ENCODE data around the gene ACOT8.
"Not testable (repeated sequence)": the region's sequence is repeated elsewhere in the genome, so short reads cannot be mapped to it uniquely, and the experiment has no call there.

The ACOT8 gene

DNA sequence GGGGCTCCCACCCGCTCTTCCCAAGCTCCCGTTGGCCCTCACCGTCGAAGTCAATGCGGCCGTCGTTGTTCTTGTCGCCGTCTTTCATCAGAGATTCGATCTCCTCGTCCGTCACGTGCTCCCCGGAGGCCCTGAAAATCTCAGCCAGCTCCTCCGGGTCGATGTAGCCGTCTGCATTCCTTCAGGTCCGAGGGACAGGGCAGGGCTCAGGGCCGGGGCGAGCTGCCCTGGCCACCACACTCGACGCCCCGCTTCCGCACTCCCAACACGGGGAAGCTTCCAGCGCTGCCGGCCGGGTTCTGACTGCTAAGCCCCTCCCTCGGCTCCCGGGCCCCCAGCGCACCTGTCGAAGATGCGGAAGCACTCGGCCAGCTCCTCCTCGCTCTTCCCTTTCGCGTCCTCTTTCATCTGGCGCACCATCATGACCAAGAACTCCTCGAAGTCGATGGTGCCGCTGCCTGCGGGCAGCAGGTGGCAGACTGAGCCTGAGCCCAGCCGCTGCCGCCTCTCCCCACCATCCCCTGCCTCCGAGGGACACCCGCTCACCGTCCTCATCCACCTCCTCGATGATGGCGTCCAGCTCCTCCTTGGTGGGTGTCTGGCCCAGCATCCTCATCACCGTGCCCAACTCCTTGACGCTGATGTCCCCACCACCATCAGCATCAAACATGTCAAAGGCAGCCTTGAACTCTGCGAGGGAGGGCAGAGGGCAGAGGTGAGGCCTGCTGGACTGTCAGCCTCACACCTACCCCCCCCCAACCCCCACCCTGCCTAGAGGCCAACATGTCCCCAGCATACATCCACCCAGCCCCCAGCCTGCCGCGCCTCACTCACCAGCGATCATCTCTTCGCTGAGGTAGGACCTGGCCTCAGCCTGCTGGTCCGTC lies 33.0 kb downstream of the ACOT8 start:
- no peak for DNase-seq

- DNase-seq = no peak
Observed at GRCh38 chr20:45822857-45823256, 34.3 kb downstream of the ACOT8 start.

DNA sequence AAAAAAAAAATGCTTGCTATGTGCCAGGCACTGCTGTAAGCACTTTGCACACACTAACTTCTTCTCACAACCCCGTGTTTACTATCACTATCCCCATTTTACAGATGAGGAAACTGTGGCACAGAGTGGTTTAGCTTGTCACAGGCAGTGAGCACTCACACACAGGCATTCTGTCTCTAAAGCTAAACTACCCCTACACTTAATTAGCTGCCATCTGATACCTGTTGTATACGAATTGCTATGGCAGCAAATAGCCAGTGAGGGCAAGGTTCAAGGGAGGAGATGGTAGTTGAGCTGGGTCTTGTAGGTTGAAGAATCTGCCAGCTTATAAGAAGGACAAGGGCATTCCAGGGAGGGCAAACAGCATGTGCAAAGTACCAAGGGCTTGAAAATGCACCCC lies 35.2 kb downstream of the ACOT8 start:
- peak; percentile 17 for DNase-seq

GRCh38 chr20:45819466-45819865 lies 37.7 kb downstream of the ACOT8 start:
- DNase-seq = no peak

- DNase-seq = no peak
Observed at GRCh38 chr20:45818239-45818638, 39.0 kb downstream of the ACOT8 start.

GRCh38 chr20:45817376-45818194 lies 39.6 kb downstream of the ACOT8 start:
- DNase-seq = no peak

GRCh38 chr20:45816951-45817350 lies 40.2 kb downstream of the ACOT8 start:
- no peak for DNase-seq

GRCh38 chr20:45814314-45814713 lies 42.9 kb downstream of the ACOT8 start:
- no peak for DNase-seq

GRCh38 chr20:45813489-45813888 lies 43.7 kb downstream of the ACOT8 start:
- no peak for DNase-seq

GRCh38 chr20:45813006-45813340 lies 44.2 kb downstream of the ACOT8 start:
- DNase-seq = no peak

DNA sequence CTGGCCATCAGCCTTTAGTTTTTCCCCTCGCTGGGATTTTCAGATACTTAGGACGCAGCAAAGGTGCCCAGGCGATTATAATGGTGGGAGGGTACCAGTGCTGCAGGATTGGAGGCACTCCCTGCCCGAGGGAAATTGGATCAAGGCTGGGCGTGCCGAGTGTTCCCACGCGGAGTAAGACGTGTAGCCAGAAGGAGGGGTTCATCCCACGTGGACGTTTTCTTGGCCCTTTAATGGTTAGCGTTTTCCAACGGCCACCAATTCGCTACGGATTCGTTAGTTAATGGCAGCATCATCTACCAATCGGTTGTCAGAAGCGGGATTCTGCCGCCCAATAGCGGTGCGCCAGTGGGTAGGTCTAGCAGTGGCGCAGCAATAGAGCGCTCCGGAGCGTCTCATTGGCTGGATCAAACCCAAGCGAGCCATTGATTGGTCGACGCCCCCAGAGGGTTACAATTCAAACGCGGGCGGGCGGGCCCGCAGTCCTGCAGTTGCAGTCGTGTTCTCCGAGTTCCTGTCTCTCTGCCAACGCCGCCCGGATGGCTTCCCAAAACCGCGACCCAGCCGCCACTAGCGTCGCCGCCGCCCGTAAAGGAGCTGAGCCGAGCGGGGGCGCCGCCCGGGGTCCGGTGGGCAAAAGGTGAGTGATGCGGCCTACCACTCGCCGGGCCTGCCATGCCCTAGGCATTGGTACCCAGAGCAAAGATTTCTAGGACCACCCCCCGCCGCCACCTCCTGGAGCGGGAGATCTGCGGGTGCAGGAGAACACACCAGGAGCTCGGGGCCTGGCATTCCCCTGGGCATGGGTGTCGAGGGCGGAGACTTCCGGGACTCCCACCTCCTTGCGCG lies 44.8 kb downstream of the ACOT8 start, which contains the start of gene UBE2C:
UBE2C (plus strand) TSS at position 488 of the 849 bp plus-strand sequence; CDS start at position 540, 52 bp downstream.
- peak; percentile 97 for DNase-seq

DNA sequence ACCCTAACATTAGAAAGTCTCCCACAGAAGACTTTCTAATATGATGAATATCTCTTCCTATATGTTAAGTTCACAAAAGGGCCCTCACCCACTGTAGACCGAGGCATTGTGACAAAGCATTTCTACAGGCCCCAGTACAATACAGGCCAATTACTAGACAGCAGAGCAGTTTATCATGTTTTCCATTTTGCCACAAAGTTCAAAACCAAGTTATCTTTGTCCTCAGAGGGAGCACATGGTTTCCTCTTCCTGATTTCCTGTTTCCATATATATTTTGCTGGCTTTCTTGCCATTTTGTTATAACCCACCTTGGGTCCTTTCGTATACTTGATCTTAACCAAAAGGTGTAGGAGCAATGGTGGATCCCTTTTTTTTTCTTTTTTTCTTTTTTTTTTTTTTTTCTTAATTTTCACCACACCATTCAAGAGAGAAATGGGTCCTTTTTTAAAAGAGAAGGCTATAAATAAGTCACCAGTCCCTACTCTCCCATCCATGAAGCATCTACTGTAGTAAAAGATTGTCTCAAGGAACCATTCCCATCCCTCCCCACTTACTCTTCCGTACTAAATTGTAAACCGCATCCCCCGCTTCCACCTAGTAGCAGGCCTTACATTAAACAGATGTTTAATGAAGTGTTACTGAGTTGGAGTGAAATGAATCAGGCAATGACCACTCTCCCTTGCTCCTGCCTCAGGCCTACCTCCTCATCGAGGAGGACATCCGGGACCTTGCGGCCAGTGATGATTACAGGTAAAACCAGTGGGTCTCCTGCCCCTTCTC lies 46.8 kb downstream of the ACOT8 start:
- DNase-seq = no peak

DNA sequence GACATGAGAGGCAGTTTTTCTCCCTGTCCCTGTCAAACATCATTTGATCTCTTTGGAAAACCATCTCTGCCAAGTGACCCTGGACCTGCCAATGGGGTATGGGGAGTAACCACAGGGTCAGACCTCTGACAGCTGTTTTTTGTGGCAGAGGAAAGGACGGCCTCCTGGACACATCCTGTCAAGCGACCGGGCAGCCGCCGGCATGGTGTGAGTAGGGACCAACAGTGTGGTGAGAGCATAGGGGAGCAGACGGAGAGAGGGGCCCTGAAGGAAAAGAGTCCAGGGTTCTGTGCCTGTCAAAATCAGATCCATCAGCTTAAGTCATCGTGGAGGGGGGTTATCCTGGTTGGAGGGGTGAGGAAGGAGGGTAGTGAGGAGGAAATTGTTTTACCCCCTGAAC lies 55.3 kb downstream of the ACOT8 start:
- DNase-seq = no peak

- no peak for DNase-seq
Observed at GRCh38 chr20:45798935-45799642, 58.1 kb downstream of the ACOT8 start.

GRCh38 chr20:45797955-45798354 lies 59.2 kb downstream of the ACOT8 start:
- DNase-seq = not testable (repeated sequence)

- DNase-seq = not testable (repeated sequence)
Observed at GRCh38 chr20:45797510-45797909, 59.7 kb downstream of the ACOT8 start.

DNA sequence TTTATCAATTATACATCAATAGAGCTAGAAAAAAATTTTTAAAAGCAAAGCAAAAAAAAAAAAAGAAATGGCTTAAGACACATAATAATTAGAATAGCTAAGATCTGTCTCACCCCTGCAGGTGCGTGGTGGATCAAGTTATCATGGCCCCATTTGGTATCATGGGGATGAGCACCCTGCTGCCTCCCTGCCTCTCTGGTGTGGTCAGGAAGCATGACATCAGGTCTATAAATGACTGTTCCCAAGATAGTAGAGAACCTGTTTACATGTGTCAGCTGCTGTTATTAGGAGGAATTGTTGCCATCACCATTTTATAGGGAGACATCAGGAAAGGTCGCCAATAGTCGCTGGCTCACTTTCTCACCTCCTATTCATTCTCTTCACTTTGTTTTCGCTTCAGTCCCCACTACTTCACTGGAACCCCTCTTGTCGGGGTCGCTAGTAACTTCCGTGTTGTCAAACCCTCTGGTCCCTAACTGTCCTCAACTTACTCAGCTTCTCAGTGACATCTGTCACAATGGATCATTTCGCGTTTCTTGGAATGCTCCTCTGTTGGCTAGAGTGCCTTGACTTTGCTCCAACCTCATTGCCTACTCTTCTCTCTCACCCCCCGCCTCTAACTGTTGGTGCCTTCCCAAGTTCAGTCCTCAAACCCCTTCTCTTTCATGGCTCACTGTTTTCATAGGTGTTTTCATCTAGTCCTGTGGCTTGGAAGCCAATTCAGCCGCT lies 60.7 kb downstream of the ACOT8 start:
- DNase-seq = no peak

DNA sequence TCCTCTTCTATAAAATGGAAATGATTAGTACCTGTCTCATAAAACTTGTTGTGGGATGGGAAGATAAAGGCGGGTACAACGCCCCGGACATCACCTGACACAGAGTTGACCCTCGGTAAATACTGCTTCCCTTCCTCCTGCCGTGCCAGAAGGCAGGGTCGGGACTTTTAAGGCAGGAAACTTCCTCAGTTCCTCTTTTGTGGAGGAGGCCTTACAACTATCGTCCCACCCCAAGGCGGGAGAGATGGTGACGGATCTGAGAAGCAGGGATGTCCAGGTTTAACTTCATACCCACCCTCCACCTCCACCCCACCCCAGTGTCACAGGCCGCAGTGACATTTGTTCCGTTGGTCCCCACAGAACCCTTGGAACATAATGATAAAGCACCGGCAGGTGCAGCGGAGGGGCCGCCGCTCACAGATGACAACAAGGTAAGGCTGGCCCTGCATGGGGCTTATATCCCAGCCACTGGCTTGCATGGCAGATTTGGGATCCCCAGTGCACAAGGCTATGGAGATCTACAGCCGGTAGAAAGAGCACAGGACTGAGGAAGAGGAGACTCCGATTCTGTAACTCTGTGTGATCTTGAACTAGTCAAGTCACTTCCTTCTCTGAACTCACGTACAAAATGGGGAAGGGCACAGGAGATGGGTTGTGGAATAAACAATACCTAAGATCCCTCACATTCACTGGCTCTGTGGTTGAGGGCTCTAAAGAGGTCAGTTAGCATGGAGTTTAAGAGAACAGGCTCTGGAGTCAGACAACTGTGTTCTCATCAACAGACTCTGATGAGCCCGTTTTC lies 64.7 kb downstream of the ACOT8 start:
- DNase-seq = no peak

Data from NCI-H1436 treated with DMSO at 0.1 percent for 48 hours (cell line).